Lower lobe of right lung (tissue), 2 donors: ENCODE measurements around the gene TXNDC11. TPM values are rescaled to one million over a fixed set of nuclear protein-coding genes. Genes with fewer than 3 reads are reported as not detected.
A peak's percentile ranks its signal among the peaks of the same experiment; 100 is the strongest.

Experiments
- ATAC-seq, 2 donors: fragments of 200-7000 bp; cut with Tn5 transposase; one replicate each; pipeline ENCODE4 v1.9.1; 2020 to 2022; ENCODE audit warnings: mild to moderate bottlenecking in 2 of 2, moderate library complexity in 2 of 2
- DNase-seq: peaks from one replicate; pipeline ENCODE4 v3.0.0-alpha.2; 2020
- H3K27ac ChIP-seq: fragments of 200-600 bp; one replicate; pipeline ENCODE4 v1.8.0; 2022
- H3K27me3 ChIP-seq: fragments of 200-600 bp; one replicate; pipeline ENCODE4 v1.8.0; 2022; ENCODE audit warnings: low read depth
- H3K36me3 ChIP-seq: fragments of 200-600 bp; one replicate; pipeline ENCODE4 v1.8.0; 2022; ENCODE audit warnings: mild to moderate bottlenecking
- H3K4me1 ChIP-seq: fragments of 200-600 bp; one replicate; pipeline ENCODE4 v1.8.0; 2022
- H3K4me3 ChIP-seq: fragments of 200-600 bp; one replicate; pipeline ENCODE4 v1.8.0; 2022; ENCODE audit warnings: mild to moderate bottlenecking
- H3K9me3 ChIP-seq: fragments of 200-600 bp; one replicate; pipeline ENCODE4 v1.8.0; 2022
- intact Hi-C: fragments of 100-400 bp; cut with DNase I; formaldehyde crosslinking; loops from one replicate; pipeline ENCODE4 v1.11.0; 2022
- total RNA-seq: library from RNA; stranded (reverse); fragmentation: NEBNext Ultra II Directional; extraction: Animal tissue kit (Norgen Biotek cat#: 25700); gene quantifications from one replicate; pipeline ENCODE4 v1.2.1, GENCODE V29; 2021
- TF ChIP-seq, protein P1 (sequence below): fragments of 200-600 bp; IDR thresholded peaks from one replicate; pipeline ENCODE4 v1.8.0; 2022; ENCODE audit warnings: antibody characterized with exemption, mild to moderate bottlenecking
- donor health status: DM: no; HTN: yes; CAD: no; lungs with severe emphysema.

TXNDC11 gene
- total RNA-seq, 1 donor from 2014 or later: 88.2 TPM

DNA sequence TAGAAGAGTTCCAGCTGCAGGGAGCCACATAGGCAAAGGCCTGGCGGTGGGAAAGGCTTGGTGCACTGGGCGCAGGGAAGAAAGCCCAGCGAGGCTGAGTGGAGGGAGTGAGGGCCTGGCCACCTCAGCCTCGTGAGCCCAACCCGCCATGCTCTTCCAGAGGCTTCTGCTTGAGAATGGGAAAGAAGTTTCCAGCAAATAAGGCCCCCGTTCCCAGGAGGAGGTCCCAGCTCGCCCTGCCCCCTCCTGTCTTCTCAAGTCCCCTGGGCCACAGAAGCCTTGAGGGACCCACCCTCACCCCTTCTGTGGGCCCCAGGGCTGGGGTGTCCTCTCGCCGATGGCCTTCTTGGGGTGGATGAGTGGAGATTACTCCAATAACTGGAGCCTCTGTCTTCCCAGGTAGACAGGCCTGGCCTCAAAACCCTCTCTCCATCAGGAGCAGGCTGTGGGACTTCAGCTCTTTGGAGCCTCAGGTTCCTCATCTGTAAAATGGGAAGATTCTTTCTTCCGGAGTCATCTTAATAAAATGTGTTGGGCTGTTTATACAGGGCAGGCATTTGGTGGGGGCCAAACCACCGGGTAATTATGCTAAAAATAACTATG is 75.3 kb downstream of the TXNDC11 start:
- no peak for DNase-seq
- H3K4me3 ChIP-seq: peak overlapping the region; percentile 57

DNA sequence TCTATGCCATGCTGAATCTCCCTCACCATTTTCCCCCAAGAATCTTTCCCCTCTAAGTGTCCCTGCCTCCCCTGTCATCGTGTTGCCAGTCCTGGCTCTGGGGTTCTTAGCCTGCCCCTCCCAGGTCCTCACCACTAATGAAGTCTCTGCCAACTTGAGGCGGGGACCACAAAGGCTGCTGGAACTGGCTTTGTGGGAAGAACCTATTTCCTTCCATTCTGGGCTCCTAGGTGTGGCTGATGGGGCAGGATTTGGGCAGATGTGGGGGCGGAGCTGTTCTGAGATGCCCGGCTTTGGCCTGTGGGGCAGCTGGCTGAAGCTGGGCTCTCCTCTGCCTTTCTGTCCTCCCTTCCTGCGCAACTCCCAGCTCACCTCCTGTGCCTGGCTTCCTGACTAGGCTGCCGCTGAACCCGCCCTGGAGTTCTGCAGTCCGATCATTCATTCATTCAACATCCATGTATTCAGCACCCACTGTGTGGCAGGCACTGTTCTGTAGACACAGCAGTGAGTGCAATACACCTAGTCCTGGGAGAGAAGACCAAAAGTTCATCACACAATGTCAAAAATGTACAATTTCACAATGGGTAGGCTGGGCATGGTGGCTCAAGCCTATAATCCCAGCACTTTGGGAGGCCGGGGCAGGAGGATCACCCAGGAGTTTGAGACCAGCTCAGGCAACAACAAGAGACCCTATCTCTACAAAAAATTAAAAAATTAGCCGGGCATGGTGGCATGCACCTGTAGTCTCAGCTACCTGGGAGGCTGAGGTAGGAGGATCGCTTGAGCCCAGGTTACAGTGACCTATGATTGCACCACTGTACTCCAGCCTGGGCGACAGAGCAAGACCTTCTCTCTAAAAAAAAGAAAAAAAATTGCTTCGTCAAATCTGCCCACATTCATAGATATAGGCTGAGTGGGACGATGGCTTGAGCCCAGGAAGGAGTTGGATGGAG is 76.3 kb downstream of the TXNDC11 start:
- TF ChIP-seq, protein P1, sequence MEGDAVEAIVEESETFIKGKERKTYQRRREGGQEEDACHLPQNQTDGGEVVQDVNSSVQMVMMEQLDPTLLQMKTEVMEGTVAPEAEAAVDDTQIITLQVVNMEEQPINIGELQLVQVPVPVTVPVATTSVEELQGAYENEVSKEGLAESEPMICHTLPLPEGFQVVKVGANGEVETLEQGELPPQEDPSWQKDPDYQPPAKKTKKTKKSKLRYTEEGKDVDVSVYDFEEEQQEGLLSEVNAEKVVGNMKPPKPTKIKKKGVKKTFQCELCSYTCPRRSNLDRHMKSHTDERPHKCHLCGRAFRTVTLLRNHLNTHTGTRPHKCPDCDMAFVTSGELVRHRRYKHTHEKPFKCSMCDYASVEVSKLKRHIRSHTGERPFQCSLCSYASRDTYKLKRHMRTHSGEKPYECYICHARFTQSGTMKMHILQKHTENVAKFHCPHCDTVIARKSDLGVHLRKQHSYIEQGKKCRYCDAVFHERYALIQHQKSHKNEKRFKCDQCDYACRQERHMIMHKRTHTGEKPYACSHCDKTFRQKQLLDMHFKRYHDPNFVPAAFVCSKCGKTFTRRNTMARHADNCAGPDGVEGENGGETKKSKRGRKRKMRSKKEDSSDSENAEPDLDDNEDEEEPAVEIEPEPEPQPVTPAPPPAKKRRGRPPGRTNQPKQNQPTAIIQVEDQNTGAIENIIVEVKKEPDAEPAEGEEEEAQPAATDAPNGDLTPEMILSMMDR: no peak
- intact Hi-C loops: no loop called here
- Histone ChIP-seq H3K4me1 (peaks cover 24% of the 10 kb centered on the region), H3K4me3 (no peak overlapping the region), H3K36me3 (no peaks in the 10 kb centered on the region), H3K9me3 (no peaks in the 10 kb centered on the region), H3K27ac (no peak overlapping the region), H3K27me3 (no peaks in the 10 kb centered on the region)
- DNase-seq: no peak
- no peak for ATAC-seq

More for the DNA sequence above, 75.3 kb downstream of the TXNDC11 start:
- TF ChIP-seq, protein P1: no peak
- H3K27me3 ChIP-seq: no peaks in the 10 kb centered on the region
- peaks cover 33% of the 10 kb centered on the region for H3K4me1 ChIP-seq
- no peak overlapping the region for H3K27ac ChIP-seq
- no peak for ATAC-seq
- no peaks in the 10 kb centered on the region for H3K36me3 ChIP-seq
- intact Hi-C loops: no loop called here
- H3K9me3 ChIP-seq: no peaks in the 10 kb centered on the region

DNA sequence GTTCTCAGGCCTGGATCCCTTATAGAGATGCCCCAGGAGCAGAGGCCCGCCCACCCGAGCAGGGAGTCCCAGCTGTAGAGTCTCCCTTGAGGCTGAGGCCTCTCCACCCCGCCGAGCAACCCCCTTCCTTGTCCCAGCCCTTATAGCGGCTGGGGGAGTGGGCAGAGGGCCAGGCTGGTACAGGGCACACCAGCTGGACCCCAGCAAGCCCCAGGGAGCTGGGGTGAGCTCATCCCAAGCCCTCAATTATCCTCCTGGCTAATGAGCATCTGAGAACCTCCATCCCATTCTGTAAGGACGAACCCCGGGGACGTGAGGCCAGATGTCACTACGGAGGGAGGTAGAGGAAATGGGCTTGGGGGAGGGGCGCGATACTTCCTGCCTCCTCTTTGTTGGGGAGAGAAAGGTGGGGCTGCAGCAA is 77.6 kb downstream of the TXNDC11 start:
- H3K4me3 ChIP-seq: no peak overlapping the region
- H3K9me3 ChIP-seq: no peaks in the 10 kb centered on the region
- DNase-seq: no peak
- intact Hi-C loops: no loop called here
- no peaks in the 10 kb centered on the region for H3K27me3 ChIP-seq
- H3K36me3 ChIP-seq: no peaks in the 10 kb centered on the region
- peaks cover 11% of the 10 kb centered on the region for H3K4me1 ChIP-seq
- TF ChIP-seq, protein P1: no peak
- no peak overlapping the region for H3K27ac ChIP-seq
- no peak for ATAC-seq

DNA sequence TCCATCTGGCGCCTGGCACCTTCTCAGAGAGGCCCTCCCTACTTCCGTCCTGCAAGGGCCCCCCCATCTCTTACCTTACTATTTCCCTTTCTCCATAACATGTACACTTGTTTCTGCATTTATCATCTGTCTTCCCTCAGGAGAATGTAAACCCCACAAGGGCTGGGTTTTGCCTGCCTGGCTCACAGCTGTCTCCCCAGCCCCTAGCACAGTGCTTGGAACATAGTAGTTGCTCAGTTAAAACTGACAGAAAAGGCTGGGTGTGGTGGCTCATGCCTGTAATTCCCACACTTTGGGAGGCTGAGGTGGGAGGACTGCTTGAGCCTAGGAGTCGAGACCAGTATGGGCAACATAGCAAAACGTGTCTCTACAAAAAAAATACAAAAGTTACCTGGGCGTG is 80.1 kb downstream of the TXNDC11 start:
- intact Hi-C loops: no loop called here
- ATAC-seq (no peak), DNase-seq (no peak)
- H3K27me3 ChIP-seq: no peaks in the 10 kb centered on the region
- TF ChIP-seq, protein P1: no peak
- H3K4me3 ChIP-seq: no peak overlapping the region
- H3K9me3 ChIP-seq: no peaks in the 10 kb centered on the region
- H3K4me1 ChIP-seq: no peaks in the 10 kb centered on the region
- no peaks in the 10 kb centered on the region for H3K36me3 ChIP-seq
- H3K27ac ChIP-seq: no peak overlapping the region

DNA sequence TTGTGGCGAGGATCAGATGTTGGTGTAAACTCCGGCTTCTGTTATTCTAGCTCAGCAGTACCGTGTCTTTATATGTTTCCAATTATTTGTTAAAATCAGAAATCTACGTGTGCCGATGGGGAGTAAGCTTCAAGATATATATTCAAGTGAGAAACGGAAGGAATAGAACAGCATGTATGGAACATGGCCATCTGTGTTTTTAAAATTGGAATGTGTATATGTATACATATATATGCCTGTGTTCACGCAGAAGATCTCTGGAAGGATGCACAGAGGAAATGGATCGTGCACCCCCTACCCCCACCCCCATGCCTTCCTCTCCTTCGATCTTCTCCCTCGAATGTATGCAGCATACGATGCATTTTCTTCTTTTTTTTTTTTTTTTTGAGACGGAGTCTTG is 82.1 kb downstream of the TXNDC11 start:
- H3K36me3 ChIP-seq: no peaks in the 10 kb centered on the region
- no peaks in the 10 kb centered on the region for H3K27me3 ChIP-seq
- no peaks in the 10 kb centered on the region for H3K9me3 ChIP-seq
- intact Hi-C loops: no loop called here
- TF ChIP-seq, protein P1: no peak
- no peaks in the 10 kb centered on the region for H3K4me1 ChIP-seq
- no peak for DNase-seq
- H3K4me3 ChIP-seq: no peak overlapping the region
- H3K27ac ChIP-seq: no peak overlapping the region
- ATAC-seq: no peak
